IPS-15b (cell line): ENCODE results near the gene NPTN.
"Not testable (repeated sequence)": the region's sequence is repeated elsewhere in the genome, so short reads cannot be mapped to it uniquely, and the experiment has no call there.

Experiments
- H3K27me3 ChIP-seq: one replicate; pipeline ENCODE4 v1.6.1; 2013; ENCODE audit warnings: low read length; ENCODE audit not compliant: control insufficient read depth, insufficient read depth
- H3K36me3 ChIP-seq: one replicate; pipeline ENCODE4 v1.6.1; 2013; ENCODE audit warnings: low read length; ENCODE audit not compliant: control insufficient read depth, insufficient read depth
- H3K4me1 ChIP-seq: one replicate; pipeline ENCODE4 v1.6.1; 2013; ENCODE audit warnings: mild to moderate bottlenecking, low read length; ENCODE audit not compliant: control insufficient read depth, insufficient read depth
- H3K4me3 ChIP-seq: one replicate; pipeline ENCODE4 v1.5.1; 2013; ENCODE audit warnings: low read depth, low read length
- H3K9ac ChIP-seq: one replicate; pipeline ENCODE4 v1.6.1; 2013; ENCODE audit warnings: low read depth, mild to moderate bottlenecking, low read length
- H3K9me3 ChIP-seq: one replicate; pipeline ENCODE4 v1.6.1; 2013; ENCODE audit warnings: mild to moderate bottlenecking, low read length; ENCODE audit not compliant: control insufficient read depth, insufficient read depth

The NPTN gene

DNA sequence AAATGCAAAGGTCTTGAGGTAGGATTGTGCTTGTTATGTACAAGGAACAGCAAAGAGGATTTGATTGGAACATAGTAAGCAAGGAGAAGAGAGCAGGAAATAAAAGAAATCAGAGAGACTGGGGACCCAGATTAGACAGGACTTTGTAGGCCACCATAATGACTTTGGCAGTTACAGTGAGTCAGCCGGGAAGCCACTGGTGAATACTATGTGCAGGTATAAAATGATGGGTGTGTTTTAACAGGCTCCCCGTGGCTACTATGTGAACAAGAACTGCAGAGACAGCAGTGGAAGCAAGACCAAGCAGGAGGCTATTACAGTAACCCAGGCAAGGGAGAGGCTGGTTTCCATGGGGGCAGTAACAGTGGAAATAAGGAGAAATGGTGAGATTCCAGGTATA is 55.2 kb downstream of the NPTN start:
- no peaks in the 10 kb centered on the region for H3K9me3 ChIP-seq
- H3K27me3 ChIP-seq = no peaks in the 10 kb centered on the region
- no peak overlapping the region for H3K4me3 ChIP-seq
- H3K36me3 ChIP-seq = peaks cover 13% of the 10 kb centered on the region
- no peak overlapping the region for H3K9ac ChIP-seq
- no peaks in the 10 kb centered on the region for H3K4me1 ChIP-seq

- H3K4me1 ChIP-seq, H3K4me3 ChIP-seq, H3K27me3 ChIP-seq, H3K9me3 ChIP-seq, H3K9ac ChIP-seq: not testable (repeated sequence)
- H3K36me3 ChIP-seq = peaks cover 12% of the 10 kb centered on the region
Measured at GRCh38 chr15:73577593-73577992, 55.6 kb downstream of the NPTN start.

DNA sequence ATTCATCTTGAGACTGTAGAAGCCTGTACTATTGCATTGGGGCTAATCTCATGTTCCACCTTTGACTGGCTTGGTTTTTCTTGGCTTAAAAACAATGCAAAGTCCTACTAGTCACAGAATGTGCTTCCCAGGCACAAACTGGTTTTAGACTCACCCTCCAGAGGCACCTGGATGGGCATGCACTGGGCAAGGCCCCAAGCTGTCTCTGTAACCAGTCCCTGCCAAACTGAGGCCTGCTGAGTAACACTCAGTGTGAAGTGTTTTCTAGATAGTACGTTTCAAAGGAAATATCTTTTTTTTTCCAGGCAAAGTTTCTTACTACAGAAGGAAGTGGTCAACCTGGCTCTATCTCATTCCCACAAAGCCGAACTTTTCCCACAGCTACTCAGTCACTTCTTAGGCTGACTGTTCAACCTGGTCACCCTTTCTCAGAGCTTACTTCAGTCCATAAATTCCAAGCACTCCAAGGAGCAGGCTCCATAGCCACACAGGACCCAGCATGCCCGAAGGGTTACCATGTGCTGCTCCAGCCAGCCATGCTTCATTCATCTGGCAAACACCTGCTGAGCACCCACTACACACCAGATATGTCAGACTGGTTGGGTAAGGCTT is 57.4 kb downstream of the NPTN start:
- Histone ChIP-seq H3K27me3 (no peaks in the 10 kb centered on the region), H3K9ac (no peak overlapping the region), H3K36me3 (peaks cover 8% of the 10 kb centered on the region), H3K4me3 (no peak overlapping the region), H3K4me1 (no peaks in the 10 kb centered on the region), H3K9me3 (no peaks in the 10 kb centered on the region)

- H3K4me3 ChIP-seq = no peak overlapping the region
- H3K9ac ChIP-seq = no peak overlapping the region
- no peaks in the 10 kb centered on the region for H3K4me1 ChIP-seq
- H3K9me3 ChIP-seq = no peaks in the 10 kb centered on the region
- H3K36me3 ChIP-seq = peaks cover 14% of the 10 kb centered on the region
- H3K27me3 ChIP-seq = no peaks in the 10 kb centered on the region
Measured at GRCh38 chr15:73573572-73573971, 59.6 kb downstream of the NPTN start.

GRCh38 chr15:73573037-73573436 is 60.2 kb downstream of the NPTN start:
- Histone ChIP-seq H3K9me3 (no peaks in the 10 kb centered on the region), H3K4me3 (no peak overlapping the region), H3K9ac (no peak overlapping the region), H3K4me1 (no peaks in the 10 kb centered on the region), H3K27me3 (no peaks in the 10 kb centered on the region), H3K36me3 (peaks cover 14% of the 10 kb centered on the region)

GRCh38 chr15:73572296-73572695 is 60.9 kb downstream of the NPTN start:
- no peaks in the 10 kb centered on the region for H3K9me3 ChIP-seq
- H3K4me3 ChIP-seq = no peak overlapping the region
- H3K36me3 ChIP-seq = peaks cover 14% of the 10 kb centered on the region
- no peak overlapping the region for H3K9ac ChIP-seq
- no peaks in the 10 kb centered on the region for H3K4me1 ChIP-seq
- H3K27me3 ChIP-seq = no peaks in the 10 kb centered on the region

GRCh38 chr15:73571346-73571745 is 61.8 kb downstream of the NPTN start:
- Histone ChIP-seq H3K9me3 (no peaks in the 10 kb centered on the region), H3K36me3 (peaks cover 14% of the 10 kb centered on the region), H3K9ac (no peak overlapping the region), H3K4me3 (no peak overlapping the region), H3K4me1 (no peaks in the 10 kb centered on the region), H3K27me3 (no peaks in the 10 kb centered on the region)

DNA sequence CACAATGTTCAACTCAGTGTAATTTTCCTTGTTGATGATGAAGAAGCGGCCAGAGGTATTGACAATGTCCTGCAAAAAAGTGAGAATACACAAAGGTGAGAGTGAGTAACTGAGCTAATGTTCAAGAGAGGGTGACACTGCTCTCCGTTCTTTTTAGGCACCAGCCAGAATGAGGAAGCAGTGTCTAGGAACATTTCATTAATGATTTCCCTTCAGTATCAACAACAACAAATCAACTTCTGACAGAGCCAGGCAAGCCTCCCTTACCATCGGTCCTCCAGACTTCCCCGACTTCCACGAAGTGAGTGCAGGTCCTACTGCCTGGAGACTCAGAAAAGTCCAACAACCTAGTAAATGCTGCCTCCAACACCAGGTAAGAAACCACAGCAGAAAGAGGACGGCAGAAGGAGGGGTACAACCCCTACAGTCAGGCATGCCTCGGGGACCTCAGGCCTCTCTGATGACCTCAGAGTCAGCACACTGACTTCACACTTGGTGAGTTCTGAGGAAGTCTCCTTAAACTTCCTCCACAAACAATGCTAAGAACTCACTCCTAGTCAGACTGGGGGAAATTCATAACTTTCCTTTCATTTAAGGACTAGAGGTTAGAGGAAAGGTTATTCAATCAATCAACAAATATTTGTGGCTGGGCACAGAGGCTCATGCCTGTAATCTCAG is 62.7 kb downstream of the NPTN start:
- Histone ChIP-seq H3K4me1 (no peaks in the 10 kb centered on the region), H3K27me3 (no peaks in the 10 kb centered on the region), H3K9me3 (no peaks in the 10 kb centered on the region), H3K36me3 (peaks cover 14% of the 10 kb centered on the region), H3K4me3 (no peak overlapping the region), H3K9ac (no peak overlapping the region)

DNA sequence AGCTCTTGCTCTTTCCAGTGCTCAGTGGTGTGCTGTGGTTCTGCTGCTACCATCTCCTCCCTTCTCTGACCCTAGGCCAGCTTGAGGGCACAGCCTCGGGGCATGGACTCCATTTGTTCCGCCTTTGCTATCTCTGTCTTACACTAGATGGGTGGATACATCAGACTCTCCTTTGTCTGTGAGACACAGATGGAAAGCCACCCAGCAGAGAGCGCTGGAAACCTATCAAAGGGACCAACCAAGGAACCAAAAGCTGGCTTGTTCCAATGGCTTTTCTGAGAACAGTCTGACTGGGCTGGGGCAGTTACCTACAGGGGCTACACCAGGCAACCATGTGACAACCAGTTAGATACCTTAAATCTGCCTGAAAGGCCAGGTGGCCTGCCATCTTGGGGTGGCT is 63.8 kb downstream of the NPTN start:
- peaks cover 14% of the 10 kb centered on the region for H3K36me3 ChIP-seq
- H3K4me3 ChIP-seq = no peak overlapping the region
- H3K4me1 ChIP-seq = no peaks in the 10 kb centered on the region
- H3K9me3 ChIP-seq = no peaks in the 10 kb centered on the region
- H3K9ac ChIP-seq = no peak overlapping the region
- H3K27me3 ChIP-seq = no peaks in the 10 kb centered on the region

DNA sequence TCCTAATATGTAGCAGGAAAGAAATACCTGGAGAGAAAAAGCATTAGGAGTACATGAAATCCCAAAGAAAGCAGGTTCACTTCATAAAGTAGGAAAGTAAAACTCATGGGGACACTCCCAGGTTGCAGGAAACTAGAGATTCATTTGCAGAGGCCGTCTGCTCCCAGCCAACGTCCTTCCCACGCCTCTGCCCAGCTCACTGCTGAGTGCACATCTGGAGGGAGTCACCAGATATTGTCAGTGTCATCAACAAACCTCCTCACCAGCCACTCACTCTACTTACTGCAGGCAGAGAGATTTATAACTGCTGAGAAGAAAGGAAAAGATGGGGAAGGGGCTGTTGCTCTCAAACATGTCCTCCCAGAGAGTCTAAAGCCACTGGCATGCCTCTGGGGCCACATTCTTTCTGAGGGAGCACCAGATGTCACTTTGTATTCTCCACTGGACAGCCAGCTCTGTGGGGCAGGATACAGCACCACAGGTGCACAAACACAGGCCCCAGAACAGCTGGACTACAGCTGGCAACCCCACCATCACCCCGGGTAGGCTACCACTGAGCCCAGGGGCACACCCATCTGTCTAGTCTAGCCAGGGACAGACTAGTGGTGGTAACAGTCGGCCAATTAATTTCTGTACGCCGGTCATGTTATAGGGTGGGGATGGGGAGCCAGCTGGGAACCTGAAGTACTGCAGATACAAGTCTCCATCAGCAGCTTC is 64.5 kb downstream of the NPTN start:
- H3K36me3 ChIP-seq = peaks cover 13% of the 10 kb centered on the region

GRCh38 chr15:73567020-73567419 is 66.2 kb downstream of the NPTN start:
- Histone ChIP-seq H3K36me3 (peaks cover 7% of the 10 kb centered on the region), H3K9me3 (no peaks in the 10 kb centered on the region), H3K4me3 (no peak overlapping the region), H3K4me1 (no peaks in the 10 kb centered on the region), H3K27me3 (no peaks in the 10 kb centered on the region), H3K9ac (no peak overlapping the region)

More for the DNA sequence above, 64.5 kb downstream of the NPTN start:
- Histone ChIP-seq H3K27me3 (no peaks in the 10 kb centered on the region), H3K9me3 (no peaks in the 10 kb centered on the region), H3K4me1 (no peaks in the 10 kb centered on the region), H3K4me3 (no peak overlapping the region), H3K9ac (no peak overlapping the region)

GRCh38 chr15:73564255-73564654 is 68.9 kb downstream of the NPTN start:
- Histone ChIP-seq H3K36me3 (no peaks in the 10 kb centered on the region), H3K9ac (no peak overlapping the region), H3K27me3 (no peaks in the 10 kb centered on the region)

More at GRCh38 chr15:73564255-73564654, 68.9 kb downstream of the NPTN start:
- Histone ChIP-seq H3K9me3 (no peaks in the 10 kb centered on the region), H3K4me1 (no peaks in the 10 kb centered on the region), H3K4me3 (no peak overlapping the region)
